CD1c-positive myeloid dendritic cell (primary cell): ENCODE results near the gene SNX4.
"Not testable (repeated sequence)": the region's sequence is repeated elsewhere in the genome, so short reads cannot be mapped to it uniquely, and the experiment has no call there.

Experiments
- DNase-seq: peaks from one replicate; pipeline ENCODE4 v3.0.0-alpha.2; 2016; ENCODE audit errors: extremely low spot score

Gene SNX4

DNA sequence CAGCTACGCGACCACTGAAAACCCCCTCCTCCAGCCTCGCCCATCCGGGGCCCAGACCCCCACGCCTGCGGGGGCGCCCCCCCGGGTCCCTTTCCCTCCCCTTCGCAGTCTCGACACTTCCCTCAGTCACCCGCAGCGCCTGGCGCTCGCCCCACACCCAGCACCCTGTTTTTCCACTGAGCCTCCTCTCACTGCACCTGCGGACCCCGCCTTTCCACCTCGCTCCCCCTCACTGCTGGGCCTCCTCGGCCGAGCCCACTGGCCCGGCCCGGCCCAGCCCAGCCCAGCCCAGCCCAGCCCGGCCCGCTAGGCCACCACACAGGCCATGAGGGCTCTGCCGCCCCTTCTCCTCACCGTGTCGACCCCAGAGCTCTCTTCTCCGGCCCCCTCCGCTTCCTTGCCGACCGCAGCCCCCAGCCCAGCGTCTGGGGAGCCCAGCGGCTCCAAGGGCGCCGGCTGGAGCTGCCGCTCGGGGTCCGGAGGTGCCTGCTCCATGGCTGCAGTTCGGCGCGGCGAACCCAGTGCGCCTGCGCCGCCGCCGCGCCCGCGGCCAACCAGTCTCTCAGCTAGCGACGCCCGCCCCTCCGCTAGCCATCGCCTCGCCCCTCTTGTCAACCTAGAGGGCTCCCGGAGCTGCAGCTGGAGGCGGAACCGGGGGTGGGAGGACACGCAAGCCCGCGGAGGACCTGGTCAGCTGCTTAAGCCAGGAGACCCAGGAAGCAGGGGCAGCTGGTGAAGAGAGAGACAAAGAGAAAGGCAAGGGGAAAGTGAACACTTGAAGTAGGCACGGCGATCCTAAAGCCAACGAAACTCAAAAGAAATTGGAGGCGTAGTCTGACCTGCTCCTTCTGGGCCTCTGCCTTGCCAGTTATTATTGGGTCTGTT lies at the start of gene SNX4:
TSS of gene SNX4 (minus strand) at position 525 of the 885 bp plus-strand sequence. CDS start at position 495, 30 bp downstream.
- peak; percentile 97 for DNase-seq

- no peak for DNase-seq
These were observed 36.3 kb upstream of the SNX4 start for GRCh38 chr3:125556314-125556713.

DNA sequence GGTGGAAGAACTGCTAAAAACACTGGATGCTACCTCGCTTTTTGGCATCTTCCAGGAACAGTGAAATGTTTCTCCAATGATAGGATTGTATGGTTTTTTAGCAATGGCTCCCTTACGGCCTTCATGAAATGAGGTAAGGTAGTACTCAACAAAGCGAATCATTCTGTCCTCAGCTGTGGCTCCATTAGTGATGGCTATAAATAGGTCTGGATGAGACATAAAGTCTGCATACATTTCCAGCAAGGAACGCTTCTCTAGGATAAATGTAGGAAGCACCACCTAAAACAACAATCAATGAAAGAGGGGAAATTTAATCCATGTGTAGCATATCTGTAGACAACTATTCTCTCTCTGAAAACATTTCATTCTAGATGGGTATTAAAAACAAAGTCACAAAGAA lies 32.4 kb upstream of the SNX4 start:
- DNase-seq, result no peak

DNA sequence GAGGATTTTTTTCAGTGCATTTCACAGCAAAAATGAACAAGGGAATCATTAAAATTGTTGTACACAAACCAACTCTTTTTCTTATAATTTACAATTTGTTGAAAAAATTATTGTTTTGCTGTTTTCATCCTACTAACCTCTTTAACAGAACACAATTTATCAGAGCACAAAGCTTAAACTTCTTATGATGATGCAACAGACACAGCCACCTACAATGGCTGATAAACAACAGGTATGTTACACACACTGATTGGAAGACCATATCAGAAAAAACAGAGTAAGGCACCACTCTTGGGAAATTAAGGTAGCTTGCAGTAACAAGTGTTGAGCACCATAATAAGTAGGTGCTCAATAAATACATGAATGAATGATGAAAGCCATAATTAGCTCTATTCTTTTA lies 8.9 kb upstream of the SNX4 start:
- no peak for DNase-seq

DNA sequence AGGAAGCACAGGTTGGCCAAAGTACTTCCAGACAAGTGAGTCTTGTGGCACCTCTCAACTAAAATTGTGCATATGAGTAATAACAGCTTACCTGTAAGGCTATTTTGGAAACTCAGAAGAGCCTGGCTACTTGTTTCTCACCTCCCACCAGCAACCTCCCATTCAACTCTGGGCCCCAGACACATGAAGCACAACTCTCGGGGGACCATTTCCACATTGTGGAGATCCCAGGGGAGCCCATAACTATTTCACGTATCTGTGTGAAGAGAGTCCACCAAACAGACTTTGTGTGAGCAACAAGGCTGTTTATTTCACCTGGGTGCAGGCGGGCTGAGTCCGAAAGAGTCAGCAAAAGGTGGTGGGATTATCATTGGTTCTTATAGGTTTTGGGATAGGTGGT lies 5.2 kb upstream of the SNX4 start:
- DNase-seq, result no peak

DNA sequence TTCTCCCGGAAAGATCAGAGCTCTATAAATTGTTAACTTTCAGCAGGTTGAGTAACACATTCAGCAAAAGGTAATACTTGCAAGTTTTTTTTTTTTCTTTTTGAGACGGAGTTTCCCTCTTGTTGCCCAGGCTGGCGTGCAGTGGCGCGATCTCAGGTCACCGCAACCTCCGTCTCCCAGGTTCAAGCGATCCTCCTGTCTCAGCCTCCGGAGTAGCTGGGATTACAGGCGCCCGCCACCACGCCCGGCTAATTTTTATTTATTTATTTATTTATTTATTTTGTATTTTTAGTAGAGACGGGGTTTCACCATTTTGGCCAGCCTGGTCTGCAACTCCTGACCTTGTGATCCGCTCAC lies 539 bp upstream of the SNX4 start:
- not testable (repeated sequence) for DNase-seq

- DNase-seq, result no peak
These were observed 4.6 kb downstream of the SNX4 start for GRCh38 chr3:125515421-125515820.

- no peak for DNase-seq
These were observed 6.4 kb downstream of the SNX4 start for GRCh38 chr3:125513490-125514115.

DNA sequence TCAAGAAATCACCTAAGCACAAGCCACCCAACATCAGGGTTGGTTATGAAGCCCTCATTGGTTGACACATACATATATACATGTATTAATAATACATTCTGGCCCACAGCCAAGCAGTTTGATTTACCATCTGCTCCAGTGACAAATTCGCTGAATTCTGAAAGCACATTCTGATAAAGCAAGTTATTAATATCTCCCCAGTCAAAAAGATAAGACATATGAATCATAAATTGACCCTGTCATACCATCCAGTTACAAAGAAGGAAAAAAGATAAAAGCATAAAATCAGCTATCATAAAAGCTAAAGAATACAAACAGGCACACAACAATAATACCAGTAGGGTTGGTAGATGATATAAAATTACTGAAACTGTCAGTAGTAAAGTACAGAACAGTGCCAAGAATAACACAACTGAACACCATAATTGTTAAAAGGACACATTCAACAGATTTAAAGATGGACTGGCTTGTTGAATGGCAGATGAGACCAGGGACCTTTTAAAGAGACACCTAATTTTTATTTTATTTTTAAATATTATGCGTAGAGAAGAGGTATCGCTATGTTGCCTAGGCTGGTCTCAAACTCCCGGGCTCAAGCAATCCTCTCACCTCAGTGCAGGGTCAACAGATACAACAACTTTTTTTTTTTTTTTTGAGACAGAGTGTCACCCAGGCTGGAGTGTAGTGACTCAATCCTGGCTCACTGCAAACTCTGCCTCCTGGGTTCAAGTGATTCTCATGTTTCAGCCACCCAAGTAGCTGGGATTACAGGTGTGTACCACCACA lies 7.7 kb downstream of the SNX4 start:
- DNase-seq, result no peak

- DNase-seq, result no peak
These were observed 8.4 kb downstream of the SNX4 start for GRCh38 chr3:125511420-125512118.

DNA sequence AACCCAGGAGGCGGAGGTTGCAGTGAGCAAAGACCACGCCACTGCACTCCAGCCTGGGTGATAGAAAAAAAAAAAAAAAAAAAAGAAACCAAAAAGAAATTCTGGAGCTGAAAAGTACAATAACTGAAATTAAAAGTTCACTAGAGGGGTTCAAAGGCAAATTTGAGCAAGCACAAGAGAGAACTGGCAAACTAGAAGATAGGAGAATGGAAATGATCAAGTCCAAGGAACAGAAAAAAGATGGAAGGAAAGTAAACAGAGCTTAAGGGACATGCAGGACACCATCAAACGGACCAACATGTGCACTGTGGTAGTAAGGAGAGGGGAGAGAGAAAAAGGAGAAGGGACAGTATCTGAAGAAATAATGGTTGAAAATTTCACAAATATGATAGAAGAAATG lies 12.9 kb downstream of the SNX4 start:
- DNase-seq, result no peak

DNA sequence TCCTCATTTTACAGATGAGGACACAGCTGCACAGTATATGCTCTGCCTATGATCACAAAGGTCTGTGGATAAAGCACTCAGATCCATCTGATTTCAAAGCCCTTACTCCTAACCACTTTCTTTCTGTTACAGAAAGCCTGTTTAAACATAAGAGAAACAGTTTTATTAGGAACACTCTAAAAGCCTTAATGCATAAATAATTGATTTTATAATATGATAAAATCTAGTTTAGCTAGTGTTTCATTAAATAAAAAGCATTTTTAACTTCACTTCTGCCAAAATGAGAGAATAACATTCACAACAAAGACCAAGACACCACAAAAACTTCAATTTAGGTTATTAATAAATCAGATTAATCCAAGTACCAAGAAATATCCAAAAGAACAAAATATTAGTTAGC lies 21.4 kb downstream of the SNX4 start:
- no peak for DNase-seq

DNA sequence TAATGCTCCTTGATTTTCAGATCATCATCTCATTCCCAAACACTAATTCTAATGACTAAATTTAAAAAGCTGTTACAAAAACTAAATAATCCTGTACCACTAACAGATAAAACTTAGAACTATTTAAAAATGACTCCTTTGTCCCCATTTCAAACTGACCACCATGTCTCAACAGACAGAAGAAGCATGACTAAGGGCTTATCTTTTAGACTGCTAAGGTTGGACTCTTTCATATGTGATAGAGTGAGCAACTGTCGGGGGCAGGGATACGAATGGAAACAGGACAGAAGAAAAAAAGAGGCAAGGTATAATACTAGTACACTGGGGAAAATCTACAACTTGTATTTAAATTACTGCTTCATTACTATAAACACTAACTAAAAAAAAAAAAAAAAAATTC lies 23.3 kb downstream of the SNX4 start:
- no peak for DNase-seq

- no peak for DNase-seq
These were observed 37.6 kb downstream of the SNX4 start for GRCh38 chr3:125482406-125482805.

DNA sequence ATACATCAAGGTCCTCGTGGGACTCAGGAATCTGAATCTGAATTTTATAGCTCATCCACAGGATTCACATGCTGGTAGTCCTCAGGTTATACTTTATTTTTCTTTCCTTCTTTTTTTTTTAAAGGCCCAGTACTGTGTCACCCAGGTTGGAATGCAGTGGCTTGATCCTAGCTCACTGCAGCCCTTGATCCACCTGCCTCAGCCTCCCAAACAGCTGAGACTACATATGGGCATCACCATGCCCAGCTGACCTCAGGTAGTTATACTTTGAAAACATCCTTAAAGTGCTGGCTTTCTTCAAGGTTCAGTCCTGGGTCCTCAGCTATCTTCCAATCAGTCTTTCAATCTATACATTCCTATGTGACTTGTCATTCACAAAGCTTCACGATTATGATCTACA lies 38.2 kb downstream of the SNX4 start:
- no peak for DNase-seq

DNA sequence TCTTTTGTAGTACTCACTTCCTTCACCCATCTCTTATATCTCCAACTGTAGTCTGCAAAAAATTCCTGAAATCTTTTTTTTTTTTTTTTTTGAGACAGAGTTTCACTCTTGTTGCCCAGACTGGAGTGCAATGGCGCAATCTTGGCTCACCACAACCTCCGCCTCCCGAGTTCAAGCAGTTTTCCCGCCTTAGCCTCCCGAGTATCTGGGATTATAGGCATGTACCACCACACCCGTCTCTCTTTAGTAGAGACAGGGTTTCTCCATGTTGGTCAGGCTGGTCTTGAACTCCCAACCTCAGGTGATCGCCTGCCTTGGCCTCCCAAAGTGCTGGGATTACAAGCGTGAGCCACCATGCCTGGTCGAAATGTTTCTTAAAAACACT lies 38.6 kb downstream of the SNX4 start:
- not testable (repeated sequence) for DNase-seq

DNA sequence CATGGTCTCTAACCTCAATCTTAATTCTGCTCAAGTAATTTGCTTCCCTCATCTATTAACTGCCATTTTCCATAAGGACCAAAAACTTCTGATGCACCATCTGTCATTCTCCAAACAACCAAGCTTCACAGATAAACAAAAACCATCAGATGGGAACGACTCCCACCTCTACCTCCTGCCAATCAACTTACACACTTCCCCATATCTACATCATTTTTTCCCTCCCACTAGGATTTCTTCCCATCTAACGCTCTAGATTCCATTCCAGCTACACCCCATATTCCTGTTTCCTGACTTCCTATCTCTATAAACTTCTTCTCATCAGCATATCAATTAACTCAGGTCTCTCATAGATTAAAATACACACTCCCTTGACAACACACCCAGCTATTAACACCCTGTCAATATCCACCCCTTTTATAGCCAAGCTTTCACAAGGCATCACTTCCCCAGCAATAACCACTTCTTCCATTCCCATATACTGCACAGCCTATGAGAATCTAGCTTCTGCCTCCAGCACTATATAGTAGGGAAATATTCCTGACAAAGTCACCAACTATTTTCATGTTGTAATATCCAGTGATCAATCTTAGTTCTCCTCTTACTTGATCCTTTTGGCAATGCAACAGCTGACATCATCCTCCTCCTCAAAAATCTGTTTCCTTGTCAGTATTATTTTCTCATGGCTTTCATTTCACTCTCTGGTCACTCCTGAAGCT lies 39.2 kb downstream of the SNX4 start:
- DNase-seq, result peak; percentile 4

GRCh38 chr3:125479091-125479490 lies 40.9 kb downstream of the SNX4 start:
- DNase-seq, result no peak

GRCh38 chr3:125478326-125478725 lies 41.7 kb downstream of the SNX4 start:
- DNase-seq, result no peak

DNA sequence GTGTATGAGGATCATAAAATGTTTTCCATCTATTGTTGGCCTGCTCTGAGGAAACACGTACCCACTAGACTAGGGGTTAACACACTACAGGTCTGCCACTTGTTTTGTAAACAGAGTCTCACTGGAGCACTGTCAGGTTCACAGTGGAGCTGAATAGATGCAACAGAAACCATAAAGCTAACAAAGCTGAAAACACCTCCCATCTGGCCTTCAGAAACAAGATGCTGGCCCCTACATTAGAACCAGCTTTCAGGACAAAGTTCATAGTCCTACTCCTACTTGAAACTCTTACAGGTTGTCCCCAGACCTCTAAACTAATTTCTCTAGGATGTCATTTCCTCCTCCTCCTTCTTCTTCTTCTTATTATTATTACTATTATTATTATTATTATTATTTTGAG lies 42.3 kb downstream of the SNX4 start:
- DNase-seq, result no peak

DNA sequence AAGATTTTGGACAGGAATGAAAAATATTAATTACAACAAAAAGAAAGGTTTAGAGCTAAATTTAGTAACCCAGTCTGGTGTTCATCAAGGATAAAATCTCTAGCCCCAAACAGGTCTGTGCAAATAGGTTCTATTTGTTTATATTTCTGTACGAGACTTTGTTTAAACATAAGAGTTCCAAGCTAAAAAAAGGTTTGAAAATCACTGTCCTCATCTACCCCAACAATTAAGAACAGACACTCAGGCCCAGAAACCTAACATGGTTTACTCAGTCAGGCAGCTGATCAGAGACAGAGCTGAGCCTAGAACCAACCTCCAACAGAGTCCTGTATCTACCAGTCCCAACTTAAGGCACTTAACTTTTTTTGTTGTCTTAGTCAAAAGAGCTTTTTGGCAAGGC lies 49.3 kb downstream of the SNX4 start:
- no peak for DNase-seq
